GM12873 (cell line): Measurements from ENCODE around the gene DMRTC2.
A peak's percentile ranks its signal among the peaks of the same experiment; 100 is the strongest.

Experiments
- TF ChIP-seq, protein P1 (sequence below): IDR thresholded peaks from 2 replicates; pipeline ENCODE4 v1.5.1; 2012; ENCODE audit warnings: low read depth, mild to moderate bottlenecking, moderate library complexity, low read length, control low read depth; ENCODE audit not compliant: insufficient read depth; ENCODE audit errors: missing control alignments

Gene DMRTC2

DNA sequence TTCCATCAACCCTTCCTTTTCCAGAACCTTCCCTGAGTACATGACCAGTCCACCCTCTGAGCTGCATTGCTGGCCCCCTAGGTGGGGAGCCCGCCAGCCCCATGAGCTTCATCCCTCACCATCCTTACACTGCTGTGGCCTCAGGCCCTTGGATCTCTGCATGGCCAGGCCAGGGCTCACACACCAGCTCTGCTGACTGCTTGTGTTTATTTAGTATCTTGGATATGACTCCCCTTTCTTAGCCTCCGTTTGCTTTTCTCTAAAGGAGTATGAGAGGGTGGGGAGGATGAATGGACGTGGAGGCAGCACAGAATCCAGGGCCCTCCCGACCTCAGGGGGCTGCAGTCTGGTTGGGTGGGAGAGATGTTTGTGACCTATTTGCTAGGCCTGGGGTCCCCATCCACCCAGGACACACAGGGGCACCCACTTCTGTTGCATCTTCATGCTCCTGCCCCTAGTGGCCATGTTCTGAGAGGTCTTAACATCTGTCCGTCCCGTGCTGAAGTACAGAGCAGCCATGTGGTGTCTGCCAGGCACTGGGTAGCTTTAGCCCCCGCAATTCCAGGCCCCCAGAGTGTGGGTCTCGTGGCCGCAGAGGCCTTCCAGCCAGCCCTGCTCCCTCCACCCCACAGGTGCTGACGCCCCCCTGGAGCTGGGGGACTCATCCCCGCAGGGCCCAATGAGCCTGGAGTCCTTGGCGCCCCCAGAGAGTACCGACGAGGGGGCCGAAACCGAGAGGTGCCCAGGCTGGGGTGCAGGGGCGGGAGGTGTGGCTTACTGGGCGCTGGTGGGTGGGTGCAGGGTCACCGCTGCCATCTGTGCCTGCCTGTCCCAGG lies 51.1 kb downstream of the DMRTC2 start:
- TF ChIP-seq, protein P1, sequence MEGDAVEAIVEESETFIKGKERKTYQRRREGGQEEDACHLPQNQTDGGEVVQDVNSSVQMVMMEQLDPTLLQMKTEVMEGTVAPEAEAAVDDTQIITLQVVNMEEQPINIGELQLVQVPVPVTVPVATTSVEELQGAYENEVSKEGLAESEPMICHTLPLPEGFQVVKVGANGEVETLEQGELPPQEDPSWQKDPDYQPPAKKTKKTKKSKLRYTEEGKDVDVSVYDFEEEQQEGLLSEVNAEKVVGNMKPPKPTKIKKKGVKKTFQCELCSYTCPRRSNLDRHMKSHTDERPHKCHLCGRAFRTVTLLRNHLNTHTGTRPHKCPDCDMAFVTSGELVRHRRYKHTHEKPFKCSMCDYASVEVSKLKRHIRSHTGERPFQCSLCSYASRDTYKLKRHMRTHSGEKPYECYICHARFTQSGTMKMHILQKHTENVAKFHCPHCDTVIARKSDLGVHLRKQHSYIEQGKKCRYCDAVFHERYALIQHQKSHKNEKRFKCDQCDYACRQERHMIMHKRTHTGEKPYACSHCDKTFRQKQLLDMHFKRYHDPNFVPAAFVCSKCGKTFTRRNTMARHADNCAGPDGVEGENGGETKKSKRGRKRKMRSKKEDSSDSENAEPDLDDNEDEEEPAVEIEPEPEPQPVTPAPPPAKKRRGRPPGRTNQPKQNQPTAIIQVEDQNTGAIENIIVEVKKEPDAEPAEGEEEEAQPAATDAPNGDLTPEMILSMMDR = peak; percentile 49

DNA sequence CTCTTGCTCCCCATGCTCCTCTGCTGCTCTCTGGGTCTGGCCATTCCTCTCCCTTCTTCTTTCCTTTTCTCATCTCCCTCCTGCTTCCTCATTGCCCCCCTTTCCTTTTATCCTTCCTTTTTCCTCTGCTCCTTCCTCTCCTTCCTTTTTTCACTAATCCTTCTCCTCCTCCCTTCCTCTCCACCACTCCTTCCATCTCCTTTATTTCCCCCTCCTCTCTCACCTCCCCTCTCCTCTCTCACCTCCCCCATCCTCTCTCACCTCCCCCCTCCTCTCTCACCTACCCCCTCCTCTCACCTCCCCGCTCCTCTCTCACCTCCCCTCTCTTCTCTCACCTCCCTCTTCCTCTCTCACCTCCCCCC lies 51.7 kb downstream of the DMRTC2 start:
- TF ChIP-seq, protein P1 = no peak

DNA sequence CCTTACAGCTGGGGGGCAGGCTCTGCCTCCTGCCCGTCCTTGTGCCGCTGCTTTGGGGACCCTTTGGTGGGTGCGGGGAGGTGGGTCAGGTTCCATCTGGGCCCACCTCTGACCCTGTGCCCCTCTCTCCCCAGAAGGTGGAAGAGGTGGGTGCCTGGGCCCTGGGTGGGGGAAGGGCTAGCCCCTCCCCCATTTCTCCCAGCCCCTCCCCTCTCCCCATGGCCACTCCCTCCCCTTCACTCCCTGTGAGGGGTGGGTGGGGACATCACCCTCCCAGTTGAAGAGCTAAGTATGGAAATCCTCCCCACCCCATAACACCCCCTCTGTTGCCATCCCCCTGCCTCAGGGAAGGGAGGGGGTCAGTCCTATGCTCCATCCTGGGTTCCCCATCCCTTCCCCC lies 52.3 kb downstream of the DMRTC2 start:
- TF ChIP-seq, protein P1 = no peak

DNA sequence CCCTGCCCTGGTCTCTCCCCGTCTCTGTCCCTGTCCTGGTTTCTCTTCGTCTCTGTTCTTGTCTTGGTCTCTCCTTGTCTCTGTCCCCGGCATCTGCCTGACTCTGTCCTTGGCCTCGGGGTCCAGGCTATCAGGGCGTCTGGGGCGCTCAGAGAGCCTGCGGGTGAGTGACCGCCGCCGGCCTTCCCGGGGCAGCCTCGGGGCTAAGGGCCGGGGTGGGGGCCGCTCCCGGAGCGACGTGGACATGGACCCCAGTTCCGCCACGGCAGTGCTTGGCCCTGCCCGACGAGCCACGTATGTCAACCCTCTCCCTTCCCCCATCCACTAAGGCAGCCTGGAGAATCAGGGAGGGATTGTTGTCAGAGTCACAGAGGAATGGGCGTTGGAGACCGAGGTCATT lies 53.0 kb downstream of the DMRTC2 start:
- TF ChIP-seq, protein P1 = no peak

DNA sequence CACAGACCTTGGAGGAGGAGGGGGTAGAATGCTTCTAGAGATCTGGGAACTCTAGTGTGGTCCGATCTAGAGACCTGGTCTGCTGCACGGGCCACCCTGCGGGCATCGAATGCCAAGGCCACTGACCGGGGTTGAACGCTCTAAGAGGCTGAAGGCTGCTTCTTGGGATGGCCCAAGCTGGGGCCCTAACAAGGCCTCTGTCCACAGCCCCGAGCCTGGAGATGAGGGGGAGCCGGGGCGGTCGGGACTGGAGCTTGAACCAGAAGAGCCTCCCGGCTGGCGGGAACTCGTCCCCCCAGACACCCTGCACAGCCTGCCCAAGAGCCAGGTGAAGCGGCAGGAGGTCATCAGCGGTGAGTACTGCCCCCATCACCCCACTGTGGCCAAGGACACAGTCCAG lies 53.4 kb downstream of the DMRTC2 start:
- TF ChIP-seq, protein P1 = no peak
